Islet precursor cell (in vitro differentiated cells): ENCODE measurements around the gene CROCC.
"Not testable (repeated sequence)": the region's sequence is repeated elsewhere in the genome, so short reads cannot be mapped to it uniquely, and the experiment has no call there.

Experiments used
- DNase-seq: peaks from one replicate; pipeline ENCODE4 v3.0.0-alpha.2; 2018

The CROCC gene

DNA sequence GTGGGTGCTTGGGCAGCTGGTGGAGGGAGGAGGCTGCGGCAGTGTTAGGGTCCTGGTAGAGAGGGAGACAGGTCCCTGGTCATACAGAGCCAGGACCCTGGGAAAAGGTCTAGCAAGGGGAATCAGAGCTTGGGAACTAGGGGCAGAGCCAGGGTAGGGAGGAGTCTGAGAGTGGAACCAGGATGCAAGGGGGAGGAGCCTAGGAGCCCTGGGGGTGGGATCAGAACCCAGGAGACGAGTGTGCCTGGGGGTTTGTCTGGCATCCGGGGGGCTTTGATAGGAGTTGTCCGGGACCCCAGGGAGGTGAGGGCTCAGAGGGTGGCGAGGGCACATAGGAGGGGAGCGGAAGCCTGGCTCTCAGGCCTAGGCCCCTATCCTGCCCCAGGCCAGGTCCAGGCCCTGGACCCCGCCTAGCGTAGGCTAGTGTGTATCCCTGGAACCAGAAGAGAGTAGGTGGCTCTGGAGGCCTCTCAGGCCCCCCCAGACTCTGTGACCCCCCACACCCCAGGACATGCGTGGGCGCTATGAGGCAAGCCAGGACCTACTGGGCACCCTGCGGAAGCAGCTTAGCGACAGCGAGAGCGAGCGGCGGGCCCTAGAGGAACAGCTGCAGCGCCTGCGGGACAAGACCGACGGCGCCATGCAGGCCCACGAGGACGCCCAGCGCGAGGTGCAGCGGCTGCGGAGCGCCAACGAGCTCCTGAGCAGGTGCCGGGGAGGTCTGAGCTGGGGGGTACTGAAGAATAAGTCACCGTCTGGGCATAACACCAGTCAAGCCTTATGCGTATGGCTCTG lies 17.9 kb downstream of the CROCC start:
- peak; percentile 47 for DNase-seq

GRCh38 chr1:16944038-16944437 lies 22.3 kb downstream of the CROCC start:
- no peak for DNase-seq

- DNase-seq, result not testable (repeated sequence)
These were observed 23.8 kb downstream of the CROCC start for GRCh38 chr1:16945512-16945911.

- not testable (repeated sequence) for DNase-seq
These were observed 24.5 kb downstream of the CROCC start for GRCh38 chr1:16946185-16946584.

DNA sequence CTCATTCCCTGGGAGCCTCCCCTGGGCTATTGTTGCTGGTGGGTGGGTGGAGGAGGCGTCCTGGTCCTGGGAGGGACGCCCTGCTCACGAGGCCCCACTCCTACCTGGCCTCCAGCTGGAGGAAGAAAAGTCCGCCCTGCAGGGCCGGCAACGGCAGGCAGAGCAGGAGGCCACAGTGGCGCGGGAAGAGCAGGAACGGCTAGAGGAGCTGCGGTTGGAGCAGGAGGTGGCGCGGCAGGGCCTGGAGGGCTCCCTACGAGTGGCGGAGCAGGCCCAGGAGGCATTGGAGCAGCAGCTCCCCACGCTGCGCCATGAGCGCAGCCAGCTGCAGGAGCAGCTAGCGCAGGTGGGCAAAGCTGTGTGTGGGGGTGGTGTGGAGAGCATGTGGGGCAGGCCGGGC lies 24.9 kb downstream of the CROCC start:
- DNase-seq, result peak; percentile 46

- DNase-seq, result not testable (repeated sequence)
These were observed 26.7 kb downstream of the CROCC start for GRCh38 chr1:16948282-16948891.

DNA sequence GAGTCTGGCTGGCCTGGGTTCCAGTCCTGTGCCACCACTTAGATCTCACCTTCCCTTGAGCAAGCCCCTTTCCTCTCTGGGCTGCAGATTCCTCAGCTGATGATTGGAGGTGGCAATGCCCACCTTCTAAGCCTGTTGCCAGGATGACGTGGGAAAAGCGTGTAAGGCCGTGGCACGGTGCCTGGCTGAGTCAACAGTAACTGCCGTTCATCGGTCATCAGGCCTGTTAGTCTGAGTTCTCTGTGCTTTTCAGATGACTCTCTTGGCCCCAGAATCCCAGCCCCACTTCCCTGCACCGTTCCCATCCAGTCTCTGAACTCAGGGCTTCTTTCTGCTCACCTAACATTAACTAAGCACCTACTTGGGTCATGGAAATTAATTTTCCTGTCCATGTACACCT lies 27.3 kb downstream of the CROCC start:
- DNase-seq, result not testable (repeated sequence)

DNA sequence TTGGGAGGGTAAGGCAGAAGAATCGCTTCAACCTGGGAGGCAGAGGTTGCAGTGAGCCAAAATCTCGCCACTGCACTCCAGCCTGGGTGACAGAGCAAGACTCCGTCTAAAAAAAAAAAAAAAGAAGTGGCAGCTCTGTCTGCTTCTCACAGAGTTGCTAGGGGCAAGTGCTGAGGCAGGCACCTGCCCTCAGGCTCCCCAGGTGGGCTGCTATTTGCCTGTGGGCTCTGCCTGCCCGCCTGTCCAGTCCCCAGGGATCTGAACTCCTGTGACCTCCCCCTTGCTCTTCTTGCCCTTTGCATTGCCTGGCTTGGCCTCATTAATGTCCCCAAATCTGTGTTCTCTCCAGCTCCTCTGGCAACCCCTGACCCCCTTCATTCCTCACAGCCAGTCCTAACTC lies 30.6 kb downstream of the CROCC start:
- DNase-seq, result not testable (repeated sequence)

- DNase-seq, result no peak
These were observed 32.8 kb downstream of the CROCC start for GRCh38 chr1:16954579-16954978.

DNA sequence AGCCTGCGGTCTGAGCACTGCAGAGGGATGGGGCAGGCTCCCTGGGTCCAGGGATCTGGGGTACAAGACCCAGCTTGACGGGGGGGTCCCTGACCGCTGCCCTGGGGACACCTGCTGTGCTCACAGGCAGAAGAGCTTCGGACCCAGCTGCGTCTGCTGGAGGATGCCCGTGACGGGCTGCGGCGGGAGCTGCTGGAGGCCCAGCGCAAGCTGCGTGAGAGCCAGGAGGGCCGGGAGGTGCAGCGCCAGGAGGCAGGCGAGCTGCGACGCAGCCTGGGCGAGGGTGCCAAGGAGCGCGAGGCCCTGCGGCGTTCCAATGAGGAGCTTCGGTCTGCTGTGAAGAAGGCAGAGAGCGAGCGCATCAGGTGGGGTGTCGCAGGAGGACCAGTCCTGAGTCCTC lies 33.5 kb downstream of the CROCC start:
- no peak for DNase-seq

- DNase-seq, result no peak
These were observed 35.0 kb downstream of the CROCC start for GRCh38 chr1:16956775-16957174.

DNA sequence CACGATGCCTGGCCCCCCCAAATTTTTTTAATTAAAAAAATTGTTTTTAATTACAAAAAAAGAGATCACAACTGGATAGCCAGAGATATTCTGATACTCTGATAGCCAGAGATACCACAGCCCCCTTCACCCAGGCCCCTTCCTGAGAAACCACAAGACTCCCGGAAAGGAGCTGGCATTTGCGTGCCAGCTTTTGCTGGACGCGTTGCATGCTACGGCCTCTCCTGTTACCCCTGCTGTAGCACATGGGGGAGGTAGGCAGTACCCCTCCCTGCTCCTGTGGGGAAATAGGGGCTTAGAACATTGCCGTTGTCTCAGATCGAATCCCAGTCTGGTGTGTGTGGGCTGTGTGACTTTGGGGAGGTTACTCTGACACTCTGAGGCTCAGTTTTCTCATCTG lies 36.0 kb downstream of the CROCC start:
- no peak for DNase-seq

- no peak for DNase-seq
These were observed 36.7 kb downstream of the CROCC start for GRCh38 chr1:16958475-16958874.

- peak; percentile 97 for DNase-seq
These were observed 39.0 kb downstream of the CROCC start for GRCh38 chr1:16960560-16961296.

DNA sequence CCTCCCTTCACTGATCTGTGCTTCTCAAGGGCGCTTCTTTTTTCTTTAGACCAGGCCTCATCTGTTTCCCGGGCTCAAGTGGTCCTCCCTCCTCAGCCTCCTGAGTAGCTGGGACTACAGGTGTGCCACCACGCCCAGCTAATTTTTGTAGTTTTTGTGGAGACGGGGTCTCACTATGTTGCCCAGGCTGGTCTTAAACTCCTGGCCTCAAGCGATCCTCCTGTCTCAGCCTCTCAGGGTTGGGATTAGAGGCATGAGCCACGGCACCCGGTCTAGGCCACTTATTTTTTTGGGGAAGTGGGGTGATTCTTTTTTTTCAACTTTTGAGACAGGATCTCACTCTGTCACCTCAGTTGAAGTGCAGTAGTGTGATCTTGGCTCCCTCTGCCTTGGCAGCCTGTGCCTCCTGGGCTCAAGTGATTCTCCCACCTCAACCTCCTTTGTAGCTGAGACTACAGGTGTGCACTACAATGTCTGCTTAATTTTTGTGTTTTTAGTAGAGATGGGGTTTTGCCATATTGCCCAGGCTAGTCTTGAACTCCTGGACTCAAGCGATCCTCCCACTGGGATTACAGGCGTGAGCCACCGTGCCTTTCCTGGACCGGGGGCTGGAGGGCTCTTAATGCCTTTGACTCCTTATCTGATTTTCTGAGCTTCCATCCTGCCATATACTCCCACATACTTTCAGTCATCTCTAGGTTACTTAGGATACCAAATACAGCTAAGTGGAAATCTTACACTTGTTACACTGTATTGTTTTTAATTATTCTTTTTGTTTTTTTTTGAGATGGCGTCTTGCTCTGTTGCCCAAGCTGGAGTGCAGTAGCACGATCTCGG lies 39.8 kb downstream of the CROCC start:
- DNase-seq, result no peak

DNA sequence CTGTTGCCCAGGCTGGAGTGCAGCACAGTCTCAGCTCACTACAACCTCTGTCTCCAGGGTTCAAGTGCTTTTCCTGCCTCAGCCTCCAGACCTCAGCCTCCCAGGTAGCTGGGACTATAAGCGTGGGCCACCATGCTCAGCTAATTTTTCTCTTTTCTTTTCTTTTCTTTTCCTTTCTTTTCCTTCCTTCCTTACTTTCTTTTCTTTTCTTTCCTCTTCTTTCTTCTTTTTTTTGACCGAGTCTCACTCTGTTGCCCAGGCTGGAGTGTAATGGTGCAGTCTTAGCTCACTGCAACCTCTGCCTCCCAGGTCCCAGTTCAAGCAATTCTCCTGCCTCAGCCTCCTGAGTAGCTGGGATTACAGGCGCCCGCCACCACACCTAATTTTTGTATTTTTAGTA lies 42.4 kb downstream of the CROCC start:
- not testable (repeated sequence) for DNase-seq

GRCh38 chr1:16965486-16966067 lies 43.8 kb downstream of the CROCC start:
- DNase-seq, result no peak

GRCh38 chr1:16966282-16966681 lies 44.6 kb downstream of the CROCC start:
- no peak for DNase-seq

DNA sequence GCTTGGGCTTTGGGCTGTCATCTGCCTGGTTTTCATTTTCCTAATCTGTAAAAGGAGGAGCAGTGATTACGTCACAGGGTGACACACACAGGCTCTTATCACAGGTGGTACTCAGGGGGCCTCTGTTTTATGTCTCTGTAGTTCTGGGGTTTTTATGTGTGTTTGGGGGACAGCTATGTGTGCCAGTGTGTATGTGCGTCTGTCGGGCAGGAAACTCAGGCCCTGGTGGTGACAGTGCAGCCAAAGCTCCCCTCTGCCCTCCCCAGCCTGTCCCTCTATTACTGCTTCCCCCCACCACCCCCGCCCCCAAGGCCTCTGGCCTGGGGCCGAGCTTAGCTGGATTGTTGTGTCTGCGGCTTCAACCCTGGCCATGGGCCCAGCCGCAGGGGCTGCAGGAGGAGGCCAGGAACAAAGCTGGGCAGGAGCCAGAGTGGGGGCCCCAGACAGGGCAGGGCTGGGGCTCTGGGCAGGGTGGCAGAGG lies 45.4 kb downstream of the CROCC start:
- DNase-seq, result no peak

GRCh38 chr1:16967962-16968361 lies 46.2 kb downstream of the CROCC start:
- no peak for DNase-seq

DNA sequence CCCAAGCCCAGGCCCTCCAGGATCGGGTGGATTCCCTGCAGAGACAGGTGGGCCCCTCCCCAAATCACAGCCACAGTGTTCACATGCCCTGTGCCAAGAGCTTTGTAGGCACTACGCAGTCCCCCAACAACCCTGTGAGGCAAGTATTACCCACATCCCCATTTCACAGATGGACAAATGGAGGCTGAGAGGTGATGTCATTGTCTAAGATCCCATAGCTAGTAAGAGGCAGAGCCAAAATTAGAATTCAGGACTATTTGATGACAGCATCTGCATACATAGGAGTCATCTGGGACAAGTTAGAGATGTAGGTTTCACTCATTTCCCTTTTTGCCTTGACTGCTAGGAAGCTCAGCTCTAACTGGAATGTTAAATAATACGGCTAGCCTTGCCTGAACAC lies 46.6 kb downstream of the CROCC start:
- DNase-seq, result no peak

DNA sequence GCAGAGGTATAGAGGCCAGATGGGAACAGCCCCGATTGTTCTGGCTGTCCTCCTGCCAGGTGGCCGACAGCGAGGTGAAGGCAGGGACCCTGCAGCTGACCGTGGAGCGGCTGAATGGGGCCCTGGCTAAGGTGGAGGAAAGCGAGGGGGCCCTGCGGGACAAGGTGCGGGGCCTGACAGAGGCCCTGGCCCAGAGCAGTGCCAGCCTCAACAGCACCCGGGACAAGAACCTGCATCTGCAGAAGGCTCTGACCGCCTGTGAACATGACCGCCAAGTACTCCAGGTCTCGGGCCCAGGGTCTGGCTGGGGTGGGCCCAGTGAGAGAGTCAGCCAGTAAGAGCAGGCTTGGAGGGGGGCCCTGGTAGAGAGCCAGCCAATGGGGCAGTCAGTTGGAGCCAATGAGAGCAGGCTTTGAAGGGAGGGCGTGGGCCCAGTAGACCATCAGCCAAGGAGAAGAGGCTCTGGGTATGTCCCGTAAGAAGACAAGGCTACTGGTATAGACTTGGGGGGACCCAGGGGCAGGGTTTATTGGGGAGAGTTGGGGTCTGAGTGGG lies 47.4 kb downstream of the CROCC start:
- no peak for DNase-seq
